Superior temporal gyrus (tissue), 1 donor: ENCODE measurements around the gene GRK3.
"Not testable (repeated sequence)": the region's sequence is repeated elsewhere in the genome, so short reads cannot be mapped to it uniquely, and the experiment has no call there.

Source experiments
- DNase-seq: peaks from one replicate; pipeline ENCODE4 v3.0.0-alpha.2; 2016; ENCODE audit errors: extremely low spot score

Gene GRK3

GRCh38 chr22:25625747-25626623 lies 61.5 kb downstream of the GRK3 start:
- DNase-seq = not testable (repeated sequence)

GRCh38 chr22:25626624-25626990 lies 62.1 kb downstream of the GRK3 start:
- DNase-seq = no peak

- DNase-seq = no peak
Observed at GRCh38 chr22:25627271-25627852, 62.9 kb downstream of the GRK3 start.

GRCh38 chr22:25628494-25628893 lies 64.0 kb downstream of the GRK3 start:
- no peak for DNase-seq

GRCh38 chr22:25629613-25630012 lies 65.1 kb downstream of the GRK3 start:
- no peak for DNase-seq

GRCh38 chr22:25630447-25630846 lies 66.0 kb downstream of the GRK3 start:
- no peak for DNase-seq

- DNase-seq = no peak
Observed at GRCh38 chr22:25636323-25636722, 71.8 kb downstream of the GRK3 start.

GRCh38 chr22:25637032-25637431 lies 72.6 kb downstream of the GRK3 start:
- DNase-seq = no peak

- no peak for DNase-seq
Observed at GRCh38 chr22:25637672-25638071, 73.2 kb downstream of the GRK3 start.

GRCh38 chr22:25638638-25639037 lies 74.2 kb downstream of the GRK3 start:
- DNase-seq = no peak

GRCh38 chr22:25641650-25642049 lies 77.2 kb downstream of the GRK3 start:
- no peak for DNase-seq

- DNase-seq = no peak
Observed at GRCh38 chr22:25643232-25644000, 78.9 kb downstream of the GRK3 start.

GRCh38 chr22:25644122-25644521 lies 79.6 kb downstream of the GRK3 start:
- no peak for DNase-seq

- DNase-seq = no peak
Observed at GRCh38 chr22:25645266-25645665, 80.8 kb downstream of the GRK3 start.

- DNase-seq = no peak
Observed at GRCh38 chr22:25645964-25646363, 81.5 kb downstream of the GRK3 start.

- no peak for DNase-seq
Observed at GRCh38 chr22:25650833-25651232, 86.4 kb downstream of the GRK3 start.

- DNase-seq = no peak
Observed at GRCh38 chr22:25651332-25652085, 87.0 kb downstream of the GRK3 start.

- DNase-seq = no peak
Observed at GRCh38 chr22:25654676-25655075, 90.2 kb downstream of the GRK3 start.

- DNase-seq = no peak
Observed at GRCh38 chr22:25655371-25655935, 91.0 kb downstream of the GRK3 start.

- no peak for DNase-seq
Observed at GRCh38 chr22:25656724-25657123, 92.2 kb downstream of the GRK3 start.

GRCh38 chr22:25658633-25659032 lies 94.2 kb downstream of the GRK3 start:
- DNase-seq = no peak

- no peak for DNase-seq
Observed at GRCh38 chr22:25659413-25659812, 94.9 kb downstream of the GRK3 start.
